HCEC 1CT (cell line): ENCODE data around the gene MT1G.
A peak's percentile ranks its signal among the peaks of the same experiment; 100 is the strongest.
"Not testable (repeated sequence)": the region's sequence is repeated elsewhere in the genome, so short reads cannot be mapped to it uniquely, and the experiment has no call there.

Source experiments
- DNase-seq: peaks from one replicate; pipeline ENCODE4 v3.0.0-alpha.2; 2017

The MT1G gene

DNA sequence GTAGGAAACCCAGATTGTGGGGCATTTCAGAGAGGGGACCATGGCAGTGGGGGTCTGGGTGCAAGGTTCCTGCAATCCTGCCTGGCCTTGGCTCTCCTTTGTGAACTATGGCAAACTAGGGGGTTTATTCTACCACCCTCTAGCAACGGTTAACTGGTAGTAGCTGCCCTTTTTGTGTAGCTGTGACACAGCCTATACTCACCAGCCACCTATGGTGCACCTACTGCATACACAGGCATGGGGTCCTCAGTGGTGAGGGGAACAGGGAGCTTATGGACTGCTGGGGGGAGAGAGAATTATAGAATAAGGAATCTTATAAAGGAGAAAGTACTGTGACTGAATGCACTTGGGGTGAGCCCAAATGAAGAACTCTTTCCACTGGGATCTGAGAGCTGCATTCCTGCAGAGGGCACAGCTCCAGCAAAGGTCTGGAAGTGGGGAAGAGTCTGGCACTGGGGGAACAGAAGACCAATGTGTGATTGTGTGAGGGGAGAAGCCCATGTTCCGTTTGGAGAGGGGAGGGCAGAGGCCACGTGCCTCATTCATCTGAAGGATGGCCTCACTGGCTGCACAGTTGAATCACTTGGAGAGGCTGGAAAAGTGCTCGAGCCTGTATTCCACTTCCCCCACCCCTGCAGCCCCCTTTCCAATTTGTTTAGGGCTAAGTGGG, 16.5 kb upstream of the MT1G start:
- DNase-seq = no peak

DNA sequence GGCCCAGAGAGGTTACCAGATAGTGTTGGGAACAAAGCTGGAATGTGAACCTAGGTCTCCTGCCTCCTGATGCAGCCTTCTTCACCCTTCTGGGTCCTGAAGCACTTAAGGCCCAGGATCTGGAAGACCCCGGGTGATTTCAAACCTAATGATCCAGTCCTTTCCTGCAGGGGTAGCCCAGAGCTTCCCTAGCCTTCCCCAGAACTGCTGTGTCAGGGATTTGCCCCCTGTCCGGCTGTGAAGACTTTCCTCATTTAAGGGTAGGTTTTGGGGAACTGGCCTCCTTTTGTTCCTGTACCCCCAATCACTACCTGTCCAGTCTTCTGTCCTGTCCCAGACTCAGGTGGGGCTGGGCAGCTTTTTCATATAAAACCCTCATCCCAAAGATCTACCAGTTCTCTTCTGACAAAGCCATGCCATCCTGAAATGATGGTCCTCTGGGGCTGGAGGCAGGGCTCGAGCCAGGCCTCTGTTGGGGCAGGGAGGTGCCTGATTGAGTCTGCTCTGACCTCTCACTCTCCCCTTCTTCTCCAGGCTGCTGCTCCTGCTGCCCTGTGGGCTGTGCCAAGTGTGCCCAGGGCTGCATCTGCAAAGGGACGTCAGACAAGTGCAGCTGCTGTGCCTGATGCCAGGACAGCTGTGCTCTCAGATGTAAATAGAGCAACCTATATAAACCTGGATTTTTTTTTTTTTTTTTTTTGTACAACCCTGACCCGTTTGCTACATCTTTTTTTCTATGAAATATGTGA, 15.7 kb upstream of the MT1G start:
- no peak for DNase-seq

DNA sequence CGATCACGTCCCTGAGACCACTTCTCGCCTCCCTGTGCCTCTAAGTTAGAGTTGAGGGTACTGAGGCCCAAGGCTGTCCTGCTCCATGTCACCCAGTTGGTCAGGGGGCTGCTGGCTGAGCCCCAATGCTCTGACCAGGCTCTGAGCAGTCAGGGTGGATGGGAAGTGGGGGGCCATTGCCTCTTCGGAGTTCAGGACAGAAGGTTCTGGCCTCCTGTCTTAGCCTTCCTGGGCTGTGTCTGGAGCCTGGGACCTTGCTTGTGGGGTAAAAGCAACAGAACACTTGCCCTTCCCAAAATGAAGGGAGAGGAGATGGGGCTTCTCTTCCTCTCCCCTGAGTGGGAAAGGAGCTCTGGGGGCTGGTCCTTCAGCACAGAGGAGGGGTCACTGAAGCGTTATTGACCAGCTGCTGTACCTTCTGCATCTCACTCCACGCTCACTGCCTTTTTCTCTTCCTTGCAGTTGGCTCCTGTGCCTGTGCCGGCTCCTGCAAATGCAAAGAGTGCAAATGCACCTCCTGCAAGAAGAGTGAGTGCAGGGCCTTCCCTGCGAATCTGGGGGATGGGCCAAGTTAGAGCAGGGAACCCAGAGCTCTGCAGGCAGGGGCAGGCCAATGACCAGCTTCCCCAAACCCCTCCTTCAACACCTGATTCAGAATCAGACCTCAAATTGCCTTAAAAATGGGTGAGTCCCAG, 15.0 kb upstream of the MT1G start:
- DNase-seq = no peak

- DNase-seq = peak; percentile 86
These were observed 14.3 kb upstream of the MT1G start, which contains the start of gene MT1X for GRCh38 chr16:56681939-56682702. Gene MT1X, plus strand, starts transcription at chr16:56682470. Its CDS starts 71 bp downstream, at chr16:56682541.

GRCh38 chr16:56679818-56680217, 12.0 kb upstream of the MT1G start:
- no peak for DNase-seq

- DNase-seq = no peak
These were observed 11.3 kb upstream of the MT1G start for GRCh38 chr16:56679078-56679730.

DNA sequence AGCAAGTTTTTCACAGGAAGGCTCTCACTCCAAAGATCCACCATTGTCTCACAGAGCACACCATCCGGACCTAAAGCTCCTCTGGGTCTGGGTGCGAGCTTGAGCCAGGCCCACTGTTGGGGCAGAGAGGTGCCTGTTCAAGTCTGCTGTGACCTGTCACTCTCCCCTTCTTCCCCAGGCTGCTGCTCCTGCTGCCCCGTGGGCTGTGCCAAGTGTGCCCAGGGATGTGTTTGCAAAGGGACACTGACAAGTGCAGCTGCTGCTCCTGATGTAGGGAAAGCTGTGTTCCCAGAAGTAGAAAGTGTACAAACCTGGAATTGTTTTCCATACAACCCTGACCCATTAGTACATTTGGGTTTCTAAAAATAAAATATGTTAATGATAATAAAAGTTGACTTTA, 9.6 kb upstream of the MT1G start:
- DNase-seq = no peak

DNA sequence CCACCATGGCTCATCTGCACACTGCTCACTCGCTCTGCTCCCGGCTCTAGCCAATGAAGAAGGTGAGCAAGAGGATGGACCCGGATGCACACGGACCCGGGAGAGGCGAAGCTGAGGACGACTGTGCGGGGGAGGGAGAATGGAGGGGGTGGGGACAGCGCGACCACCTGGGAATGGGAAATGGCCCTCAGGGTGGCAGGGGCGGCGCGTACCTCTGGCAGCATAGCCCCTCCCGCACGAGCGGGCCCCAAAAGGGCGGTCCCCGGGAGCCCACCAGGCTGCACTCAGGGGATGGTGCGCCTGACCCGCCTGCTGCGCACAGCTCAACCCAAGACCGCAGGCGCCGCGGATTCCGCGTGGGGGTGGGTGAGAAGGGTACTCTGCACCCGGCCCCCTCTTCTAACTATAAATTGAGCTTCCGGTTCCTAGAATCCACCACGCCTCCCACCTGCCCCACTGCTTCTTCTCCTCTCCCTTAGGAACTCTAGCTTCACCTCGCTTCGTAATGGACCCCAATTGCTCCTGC, 7.9 kb upstream of the MT1G start:
- DNase-seq = no peak

GRCh38 chr16:56674570-56674969, 6.7 kb upstream of the MT1G start:
- DNase-seq = not testable (repeated sequence)

GRCh38 chr16:56673921-56674320, 6.1 kb upstream of the MT1G start:
- DNase-seq = no peak

DNA sequence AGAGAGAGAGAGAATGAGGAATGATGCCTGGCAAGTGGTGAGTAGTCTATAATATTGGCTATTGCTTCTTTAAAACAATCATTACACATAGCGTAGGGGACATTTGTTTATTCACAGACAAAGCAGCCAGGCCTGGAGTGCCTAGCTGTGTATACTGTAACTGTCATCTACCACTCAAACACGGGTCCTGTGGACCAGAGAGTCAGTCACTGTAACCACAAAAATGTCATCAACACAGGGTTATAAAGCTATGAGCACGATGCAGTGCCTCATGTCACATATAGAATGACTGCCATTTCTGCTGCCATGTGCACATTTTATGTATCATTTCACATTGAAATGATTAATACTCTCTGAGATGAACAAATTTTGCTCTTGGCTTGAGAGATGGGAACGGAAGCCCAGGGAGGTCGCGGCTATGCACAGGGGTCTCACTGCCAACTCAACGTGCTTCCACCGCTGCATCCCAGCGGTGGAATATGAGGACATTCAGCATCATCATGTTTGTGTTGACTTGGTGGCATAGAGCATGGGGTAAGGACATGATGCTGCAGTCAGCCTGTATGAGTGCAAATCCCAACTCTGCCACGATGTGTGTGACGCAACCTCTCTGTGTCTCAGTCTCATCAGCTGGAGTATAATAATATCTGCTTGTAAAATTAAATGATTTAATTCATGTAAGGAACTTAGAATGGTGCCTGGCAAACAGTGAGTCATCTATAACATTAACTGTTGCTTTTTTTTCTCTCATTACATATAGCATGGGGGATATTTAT, 5.1 kb upstream of the MT1G start:
- DNase-seq = no peak

GRCh38 chr16:56672171-56672570, 4.3 kb upstream of the MT1G start:
- DNase-seq = not testable (repeated sequence)

GRCh38 chr16:56671691-56672090, 3.8 kb upstream of the MT1G start:
- DNase-seq = not testable (repeated sequence)

GRCh38 chr16:56670620-56670934, 2.7 kb upstream of the MT1G start:
- DNase-seq = no peak

GRCh38 chr16:56669840-56670619, 2.2 kb upstream of the MT1G start:
- no peak for DNase-seq

DNA sequence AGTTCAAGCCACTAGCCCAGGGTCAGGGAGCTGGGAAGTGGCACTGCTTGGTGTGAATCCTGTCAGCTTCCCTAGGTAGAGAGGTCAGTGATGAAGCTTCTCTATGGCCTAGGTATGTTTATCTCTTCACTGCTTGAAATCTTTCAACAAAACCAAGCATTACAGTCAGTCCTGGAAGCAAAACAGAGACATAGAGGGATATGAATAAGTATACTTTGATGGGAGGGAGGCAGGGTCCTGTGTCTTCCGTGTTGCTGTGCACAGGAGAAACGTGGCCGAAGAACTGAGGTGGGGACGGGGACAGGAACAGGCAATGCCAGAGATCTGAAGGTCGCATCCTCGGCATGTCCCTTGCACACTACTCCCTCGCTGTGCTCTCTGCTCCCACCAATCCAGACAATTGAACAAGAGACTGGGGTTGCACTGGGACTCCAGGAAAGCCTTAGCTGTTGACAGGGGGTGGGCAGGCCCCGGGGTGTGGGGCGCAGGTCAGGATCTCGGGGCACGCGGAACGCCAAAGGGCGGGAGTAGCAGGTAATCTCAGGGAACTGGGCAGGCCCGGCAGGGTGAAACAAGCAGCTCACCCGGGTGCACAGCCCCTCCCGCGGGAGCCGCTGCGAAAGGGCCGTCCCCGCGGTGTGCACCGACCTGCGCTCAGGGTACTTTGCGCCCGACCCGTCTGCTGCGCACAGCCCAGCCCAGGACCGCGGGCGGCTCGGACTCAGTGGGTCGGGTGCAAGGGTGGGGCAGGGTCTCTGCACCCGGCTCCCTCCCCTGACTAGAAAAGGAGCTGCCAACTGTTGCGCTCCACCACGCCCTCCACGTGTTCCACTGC, 1.4 kb upstream of the MT1G start, which contains the start of gene MT1H:
Gene MT1H, plus strand, starts transcription at position 810 of the 835 bp plus-strand sequence. CDS start 71 bp downstream, outside the sequence.
- no peak for DNase-seq

DNA sequence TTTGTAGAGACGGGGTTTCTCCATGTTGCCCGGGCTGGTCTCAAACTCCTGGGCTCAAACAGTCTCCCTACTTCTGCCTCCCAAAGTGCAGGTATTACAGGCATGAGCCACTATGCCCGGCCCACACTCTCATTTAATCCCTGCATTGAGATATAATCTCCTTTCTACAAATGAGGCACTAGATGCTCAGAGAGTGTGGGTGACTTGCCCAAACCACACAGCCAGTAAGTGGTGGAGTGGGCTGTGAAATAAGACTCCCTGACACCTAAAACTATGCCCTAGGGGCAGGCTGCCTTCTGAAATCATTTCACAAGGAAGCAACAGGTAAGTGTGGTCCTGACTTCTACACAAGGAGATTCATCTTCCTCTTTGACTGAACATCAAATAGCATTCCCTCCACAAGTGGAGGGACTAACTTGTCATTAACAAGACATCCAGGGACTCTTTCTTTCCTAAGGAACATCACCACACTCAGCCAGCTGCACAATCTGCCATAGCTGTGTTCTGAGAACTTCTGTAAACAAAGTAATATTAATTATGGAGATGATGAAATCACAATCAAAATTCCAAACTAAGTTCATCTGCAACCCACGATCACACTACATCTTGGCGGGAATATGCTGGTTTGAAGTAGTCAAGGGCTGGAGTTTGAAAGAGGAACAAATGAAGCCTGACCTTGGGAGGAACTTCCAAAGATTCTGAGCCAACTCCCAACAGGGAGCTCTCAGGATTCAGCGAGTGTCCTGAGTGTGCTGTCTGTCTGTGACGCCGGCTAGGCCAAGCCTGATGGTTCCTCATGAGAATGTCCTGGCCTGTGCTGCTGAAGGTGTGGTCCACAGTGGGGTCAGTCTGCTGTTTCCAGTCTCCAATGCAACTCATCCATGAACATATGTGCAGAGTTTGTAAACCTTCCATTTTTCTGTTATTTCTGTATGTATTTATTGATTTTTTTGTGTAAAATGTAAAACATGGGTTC, 2.3 kb downstream of the MT1G start:
- DNase-seq = not testable (repeated sequence)

GRCh38 chr16:56664506-56664905, 3.4 kb downstream of the MT1G start:
- no peak for DNase-seq
